ENCODE measurements around the gene CCDC90B.

CCDC90B gene

GRCh38 chr11:83223457-83223856 lies 62.7 kb downstream of the CCDC90B start:
- DNase-seq (ENCODE audit: low read depth): no peak
- H3K4me3 ChIP-seq (replicated peaks; ENCODE audit: low read depth, low read length): no peak overlapping the region
- TF ChIP-seq CTCF (IDR thresholded peaks at IDR 0.05; ENCODE audit: low read length, missing control alignments): no peak

GRCh38 chr11:83222499-83222898 lies 63.7 kb downstream of the CCDC90B start:
- H3K4me3 ChIP-seq (replicated peaks; ENCODE audit: low read depth, low read length): no peak overlapping the region
- no peak for DNase-seq (ENCODE audit: low read depth)
- TF ChIP-seq CTCF (IDR thresholded peaks at IDR 0.05; ENCODE audit: low read length, missing control alignments): no peak

- no peak for DNase-seq (ENCODE audit: low read depth)
- H3K4me3 ChIP-seq (replicated peaks; ENCODE audit: low read depth, low read length): no peak overlapping the region
- TF ChIP-seq CTCF (IDR thresholded peaks at IDR 0.05; ENCODE audit: low read length, missing control alignments): no peak
These were observed 64.5 kb downstream of the CCDC90B start for GRCh38 chr11:83221694-83222093.

- H3K4me3 ChIP-seq (replicated peaks; ENCODE audit: low read depth, low read length): no peak overlapping the region
- no peak for DNase-seq (ENCODE audit: low read depth)
- no peak for TF ChIP-seq CTCF (IDR thresholded peaks at IDR 0.05; ENCODE audit: low read length, missing control alignments)
These were observed 65.9 kb downstream of the CCDC90B start for GRCh38 chr11:83220260-83220659.

- no peak overlapping the region for H3K4me3 ChIP-seq (replicated peaks; ENCODE audit: low read depth, low read length)
- DNase-seq (ENCODE audit: low read depth): no peak
- TF ChIP-seq CTCF (IDR thresholded peaks at IDR 0.05; ENCODE audit: low read length, missing control alignments): peak; percentile 7
These were observed 67.1 kb downstream of the CCDC90B start for GRCh38 chr11:83219095-83219494.

Measured in fibroblast of pulmonary artery (primary cell).